ENCODE data around the gene SLC44A2.
A peak's percentile ranks its signal among the peaks of the same experiment; 100 is the strongest.

SLC44A2 gene

DNA sequence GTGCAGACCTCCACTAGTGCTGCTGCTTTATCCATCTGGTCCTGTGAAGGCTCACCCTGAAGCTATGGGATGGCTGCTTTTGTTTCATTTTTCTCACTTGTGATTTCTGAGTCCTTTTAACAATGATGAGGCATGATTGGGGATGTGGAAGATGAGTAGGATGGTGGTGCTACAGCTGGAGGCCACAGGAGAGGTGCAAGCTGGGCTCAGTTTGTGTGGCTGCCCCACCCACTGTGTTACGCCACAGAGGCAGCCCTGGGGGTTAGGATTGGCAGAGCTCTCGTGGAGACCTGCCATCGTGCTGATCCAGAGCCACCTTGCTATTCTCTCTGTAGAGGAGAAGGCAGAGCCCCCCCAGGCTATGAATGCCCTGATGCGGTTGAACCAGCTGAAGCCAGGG lies 56.3 kb downstream of the SLC44A2 start:
- H3K27me3 ChIP-seq (ENCODE audit: control insufficient read depth in 3 of 3, insufficient read depth in 3 of 3, low read depth in 1 of 3, low read length in 3 of 3): no peaks in the 10 kb centered on the region
- H3K27ac ChIP-seq (replicated peaks; ENCODE audit: low read length): no peak overlapping the region
- H3K4me1 ChIP-seq (ENCODE audit: control insufficient read depth in 2 of 2, insufficient read depth in 1 of 2, low read depth in 1 of 2, low read length in 2 of 2): no peaks in the 10 kb centered on the region
- peaks cover 44% of the 10 kb centered on the region for H3K79me1 ChIP-seq (ENCODE audit: low read depth, low read length)
- DNase-seq (ENCODE audit: low spot score): no peak
- H4K91ac ChIP-seq (ENCODE audit: low read depth, low read length, poor library complexity): no peak overlapping the region
- H3K23ac ChIP-seq (ENCODE audit: low read depth, low read length, poor library complexity): no peak overlapping the region
- H4K8ac ChIP-seq (ENCODE audit: low read depth, low read length): no peak overlapping the region
- H2AFZ ChIP-seq (ENCODE audit: low read length): no peak overlapping the region
- no peak overlapping the region for H3K4me3 ChIP-seq (ENCODE audit: low read length in 2 of 2)
- no peak overlapping the region for H3K18ac ChIP-seq (ENCODE audit: low read length)
- no peak overlapping the region for H3K4me2 ChIP-seq (ENCODE audit: insufficient read depth, low read length, poor library complexity, severe bottlenecking)
- no peak overlapping the region for H3K14ac ChIP-seq (ENCODE audit: low read length)
- H2BK12ac ChIP-seq (ENCODE audit: low read length): no peak overlapping the region
- H2BK15ac ChIP-seq (ENCODE audit: low read length): no peak overlapping the region
- WGBS, 2 donors (ENCODE audit: extremely low coverage in 2 of 2, insufficient read length in 2 of 2, insufficient replicate concordance in 1 of 2): no CpG with 5 or more reads among the region's 4 CpGs
- H3K36me3 ChIP-seq (replicated peaks in 1 of 2; ENCODE audit: control insufficient read depth in 2 of 2, insufficient read depth in 2 of 2, low read length in 2 of 2): peaks cover 90 to 100% of the 10 kb centered on the region in 2 donors
- no peak overlapping the region for H3K9ac ChIP-seq (ENCODE audit: low read depth, low read length, poor library complexity)
- H2BK5ac ChIP-seq (ENCODE audit: low read length): no peak overlapping the region
- H2BK120ac ChIP-seq (ENCODE audit: low read depth, low read length): no peak overlapping the region
- peaks cover 0 to 2% of the 10 kb centered on the region in 2 donors for H3K9me3 ChIP-seq (replicated peaks in 1 of 2; ENCODE audit: control insufficient read depth in 2 of 2, insufficient read depth in 1 of 2, low read depth in 1 of 2, low read length in 2 of 2)
- H2AK5ac ChIP-seq (ENCODE audit: low read depth, low read length): no peak overlapping the region
- no peak overlapping the region for H3K4ac ChIP-seq (ENCODE audit: low read length)

DNA sequence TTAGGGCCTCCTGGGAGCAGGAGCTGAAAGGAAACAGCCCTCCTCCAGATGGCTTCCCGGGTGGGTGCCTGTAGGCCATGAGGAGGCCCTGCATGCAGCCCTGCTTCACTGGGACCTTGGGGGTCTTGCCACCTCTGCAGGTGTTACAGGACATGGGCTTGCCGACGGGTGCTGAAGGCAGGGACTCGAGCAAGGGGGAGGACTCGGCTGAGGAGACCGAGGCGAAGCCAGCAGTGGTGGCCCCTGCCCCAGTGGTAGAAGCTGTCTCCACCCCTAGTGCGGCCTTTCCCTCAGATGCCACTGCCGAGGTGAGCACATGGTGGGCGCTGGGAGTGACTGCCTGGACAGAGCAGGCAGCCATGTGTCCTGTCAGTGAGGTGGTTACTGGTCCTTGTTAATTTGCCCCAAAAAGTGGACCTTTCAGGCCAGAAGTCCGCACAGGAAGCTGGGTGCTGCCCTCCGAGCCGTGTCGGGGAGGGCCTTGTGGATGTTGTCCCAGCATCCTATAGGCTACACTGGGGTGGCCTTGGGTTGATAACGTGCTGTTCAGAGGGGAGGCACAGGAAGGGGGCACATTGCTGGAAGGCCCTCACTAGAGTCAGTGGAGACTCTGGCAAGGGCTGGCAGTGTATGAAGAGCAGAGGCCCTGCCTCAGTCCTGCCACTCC lies 57.2 kb downstream of the SLC44A2 start:
- peaks cover 87 to 100% of the 10 kb centered on the region in 2 donors for H3K36me3 ChIP-seq (replicated peaks in 1 of 2; ENCODE audit: control insufficient read depth in 2 of 2, insufficient read depth in 2 of 2, low read length in 2 of 2)
- no peaks in the 10 kb centered on the region for H3K4me1 ChIP-seq (ENCODE audit: control insufficient read depth in 2 of 2, insufficient read depth in 1 of 2, low read depth in 1 of 2, low read length in 2 of 2)
- H2AK5ac ChIP-seq (ENCODE audit: low read depth, low read length): no peak overlapping the region
- H3K4me3 ChIP-seq (ENCODE audit: low read length in 2 of 2): no peak overlapping the region
- H3K79me1 ChIP-seq (ENCODE audit: low read depth, low read length): peaks cover 49% of the 10 kb centered on the region
- no peak overlapping the region for H3K18ac ChIP-seq (ENCODE audit: low read length)
- peak overlapping the region; percentile 77 for H3K23ac ChIP-seq (ENCODE audit: low read depth, low read length, poor library complexity)
- no peak overlapping the region for H4K91ac ChIP-seq (ENCODE audit: low read depth, low read length, poor library complexity)
- no peak overlapping the region for H2BK120ac ChIP-seq (ENCODE audit: low read depth, low read length)
- H2BK15ac ChIP-seq (ENCODE audit: low read length): no peak overlapping the region
- no peak overlapping the region for H2BK12ac ChIP-seq (ENCODE audit: low read length)
- no peak overlapping the region for H3K14ac ChIP-seq (ENCODE audit: low read length)
- H3K27ac ChIP-seq (replicated peaks; ENCODE audit: low read length): no peak overlapping the region
- H3K4ac ChIP-seq (ENCODE audit: low read length): no peak overlapping the region
- no peak for DNase-seq (ENCODE audit: low spot score)
- H4K8ac ChIP-seq (ENCODE audit: low read depth, low read length): no peak overlapping the region
- H3K9me3 ChIP-seq (replicated peaks in 1 of 2; ENCODE audit: control insufficient read depth in 2 of 2, insufficient read depth in 1 of 2, low read depth in 1 of 2, low read length in 2 of 2): peaks cover 0 to 2% of the 10 kb centered on the region in 2 donors
- H2AFZ ChIP-seq (ENCODE audit: low read length): no peak overlapping the region
- H2BK5ac ChIP-seq (ENCODE audit: low read length): no peak overlapping the region
- H3K27me3 ChIP-seq (ENCODE audit: control insufficient read depth in 3 of 3, insufficient read depth in 3 of 3, low read depth in 1 of 3, low read length in 3 of 3): no peaks in the 10 kb centered on the region
- no peak overlapping the region for H3K4me2 ChIP-seq (ENCODE audit: insufficient read depth, low read length, poor library complexity, severe bottlenecking)
- WGBS, 2 donors (ENCODE audit: extremely low coverage in 2 of 2, insufficient read length in 2 of 2, insufficient replicate concordance in 1 of 2): no CpG with 5 or more reads among the region's 15 CpGs
- H3K9ac ChIP-seq (ENCODE audit: low read depth, low read length, poor library complexity): peak overlapping the region; percentile 34

DNA sequence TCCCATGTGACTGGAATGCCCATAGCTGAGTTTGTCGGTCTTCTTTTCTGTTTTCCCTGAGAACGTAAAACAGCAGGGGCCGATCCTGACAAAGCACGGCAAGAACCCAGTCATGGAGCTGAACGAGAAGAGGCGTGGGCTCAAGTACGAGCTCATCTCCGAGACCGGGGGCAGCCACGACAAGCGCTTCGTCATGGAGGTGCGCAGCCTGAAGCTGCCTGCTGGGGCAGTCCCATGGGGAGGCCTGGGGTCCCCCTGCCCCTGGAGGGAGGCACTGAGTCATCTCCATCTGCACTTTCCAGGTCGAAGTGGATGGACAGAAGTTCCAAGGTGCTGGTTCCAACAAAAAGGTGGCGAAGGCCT lies 57.7 kb downstream of the SLC44A2 start:
- H3K4me3 ChIP-seq (ENCODE audit: low read length in 2 of 2): no peak overlapping the region
- no peak overlapping the region for H2BK5ac ChIP-seq (ENCODE audit: low read length)
- H3K27ac ChIP-seq (replicated peaks; ENCODE audit: low read length): no peak overlapping the region
- no peak overlapping the region for H2AK5ac ChIP-seq (ENCODE audit: low read depth, low read length)
- H3K27me3 ChIP-seq (ENCODE audit: control insufficient read depth in 3 of 3, insufficient read depth in 3 of 3, low read depth in 1 of 3, low read length in 3 of 3): no peaks in the 10 kb centered on the region
- no peak overlapping the region for H2BK15ac ChIP-seq (ENCODE audit: low read length)
- H3K4ac ChIP-seq (ENCODE audit: low read length): no peak overlapping the region
- no peak overlapping the region for H3K9ac ChIP-seq (ENCODE audit: low read depth, low read length, poor library complexity)
- peaks cover 54% of the 10 kb centered on the region for H3K79me1 ChIP-seq (ENCODE audit: low read depth, low read length)
- no peak overlapping the region for H3K18ac ChIP-seq (ENCODE audit: low read length)
- peak overlapping the region; percentile 26 for H4K8ac ChIP-seq (ENCODE audit: low read depth, low read length)
- no peak overlapping the region for H2BK12ac ChIP-seq (ENCODE audit: low read length)
- H3K4me1 ChIP-seq (ENCODE audit: control insufficient read depth in 2 of 2, insufficient read depth in 1 of 2, low read depth in 1 of 2, low read length in 2 of 2): no peaks in the 10 kb centered on the region
- no peak overlapping the region for H3K14ac ChIP-seq (ENCODE audit: low read length)
- H4K91ac ChIP-seq (ENCODE audit: low read depth, low read length, poor library complexity): no peak overlapping the region
- H3K9me3 ChIP-seq (replicated peaks in 1 of 2; ENCODE audit: control insufficient read depth in 2 of 2, insufficient read depth in 1 of 2, low read depth in 1 of 2, low read length in 2 of 2): peaks cover 0 to 2% of the 10 kb centered on the region in 2 donors
- peaks cover 87 to 100% of the 10 kb centered on the region in 2 donors for H3K36me3 ChIP-seq (replicated peaks in 1 of 2; ENCODE audit: control insufficient read depth in 2 of 2, insufficient read depth in 2 of 2, low read length in 2 of 2)
- H3K23ac ChIP-seq (ENCODE audit: low read depth, low read length, poor library complexity): peak overlapping the region; percentile 77
- H2AFZ ChIP-seq (ENCODE audit: low read length): no peak overlapping the region
- no peak for DNase-seq (ENCODE audit: low spot score)
- WGBS, 2 donors (ENCODE audit: extremely low coverage in 2 of 2, insufficient read length in 2 of 2, insufficient replicate concordance in 1 of 2): no CpG with 5 or more reads among the region's 15 CpGs
- H3K4me2 ChIP-seq (ENCODE audit: insufficient read depth, low read length, poor library complexity, severe bottlenecking): no peak overlapping the region
- no peak overlapping the region for H2BK120ac ChIP-seq (ENCODE audit: low read depth, low read length)

DNA sequence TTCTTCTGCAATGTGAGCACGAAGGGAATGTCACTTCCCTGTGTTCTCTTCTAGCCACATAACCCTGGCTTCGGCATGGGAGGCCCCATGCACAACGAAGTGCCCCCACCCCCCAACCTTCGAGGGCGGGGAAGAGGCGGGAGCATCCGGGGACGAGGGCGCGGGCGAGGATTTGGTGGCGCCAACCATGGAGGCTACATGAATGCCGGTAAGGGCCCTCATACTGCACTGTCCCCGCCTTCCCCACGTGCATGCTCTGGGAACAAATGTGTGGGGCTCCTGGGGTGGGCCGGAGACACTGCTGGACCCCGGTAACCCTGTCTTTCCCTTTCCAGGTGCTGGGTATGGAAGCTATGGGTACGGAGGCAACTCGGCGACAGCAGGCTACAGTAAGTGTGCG lies 58.2 kb downstream of the SLC44A2 start:
- no peaks in the 10 kb centered on the region for H3K27me3 ChIP-seq (ENCODE audit: control insufficient read depth in 3 of 3, insufficient read depth in 3 of 3, low read depth in 1 of 3, low read length in 3 of 3)
- peak overlapping the region; percentile 47 for H3K14ac ChIP-seq (ENCODE audit: low read length)
- H2BK120ac ChIP-seq (ENCODE audit: low read depth, low read length): no peak overlapping the region
- H3K36me3 ChIP-seq (replicated peaks in 1 of 2; ENCODE audit: control insufficient read depth in 2 of 2, insufficient read depth in 2 of 2, low read length in 2 of 2): peaks cover 87 to 100% of the 10 kb centered on the region in 2 donors
- DNase-seq (ENCODE audit: low spot score): no peak
- H4K8ac ChIP-seq (ENCODE audit: low read depth, low read length): peak overlapping the region; percentile 26
- H3K4me3 ChIP-seq (ENCODE audit: low read length in 2 of 2): peak overlapping the region in 1 of 2 donors; percentile 10
- H3K4ac ChIP-seq (ENCODE audit: low read length): no peak overlapping the region
- H3K4me1 ChIP-seq (ENCODE audit: control insufficient read depth in 2 of 2, insufficient read depth in 1 of 2, low read depth in 1 of 2, low read length in 2 of 2): no peaks in the 10 kb centered on the region
- H2BK12ac ChIP-seq (ENCODE audit: low read length): no peak overlapping the region
- H3K9me3 ChIP-seq (replicated peaks in 1 of 2; ENCODE audit: control insufficient read depth in 2 of 2, insufficient read depth in 1 of 2, low read depth in 1 of 2, low read length in 2 of 2): peaks cover 0 to 2% of the 10 kb centered on the region in 2 donors
- WGBS, 2 donors (ENCODE audit: extremely low coverage in 2 of 2, insufficient read length in 2 of 2, insufficient replicate concordance in 1 of 2): no CpG with 5 or more reads among the region's 21 CpGs
- no peak overlapping the region for H2BK15ac ChIP-seq (ENCODE audit: low read length)
- no peak overlapping the region for H3K4me2 ChIP-seq (ENCODE audit: insufficient read depth, low read length, poor library complexity, severe bottlenecking)
- H3K9ac ChIP-seq (ENCODE audit: low read depth, low read length, poor library complexity): no peak overlapping the region
- no peak overlapping the region for H2AFZ ChIP-seq (ENCODE audit: low read length)
- H4K91ac ChIP-seq (ENCODE audit: low read depth, low read length, poor library complexity): no peak overlapping the region
- peak overlapping the region; percentile 17 for H2AK5ac ChIP-seq (ENCODE audit: low read depth, low read length)
- no peak overlapping the region for H3K18ac ChIP-seq (ENCODE audit: low read length)
- H2BK5ac ChIP-seq (ENCODE audit: low read length): peak overlapping the region; percentile 83
- peak overlapping the region; percentile 46 for H3K23ac ChIP-seq (ENCODE audit: low read depth, low read length, poor library complexity)
- H3K79me1 ChIP-seq (ENCODE audit: low read depth, low read length): peaks cover 56% of the 10 kb centered on the region
- no peak overlapping the region for H3K27ac ChIP-seq (replicated peaks; ENCODE audit: low read length)

Data from neuronal stem cell (in vitro differentiated cells).